GM19043 (cell line): ENCODE measurements around the gene JPT1.
"Not testable (repeated sequence)": the region's sequence is repeated elsewhere in the genome, so short reads cannot be mapped to it uniquely, and the experiment has no call there.

ENCODE experiments used
- ATAC-seq: cut with Tn5 transposase; IDR thresholded peaks from one replicate; pipeline ENCODE4 v1.9.1; 2021; ENCODE audit warnings: low read depth; ENCODE audit not compliant: unreplicated experiment

The JPT1 gene

GRCh38 chr17:75158480-75158879 lies 4.2 kb upstream of the JPT1 start:
- not testable (repeated sequence) for ATAC-seq

GRCh38 chr17:75155191-75155601 lies 884 bp upstream of the JPT1 start:
- no peak for ATAC-seq

- no peak for ATAC-seq
These were observed 525 bp downstream of the JPT1 start for GRCh38 chr17:75153780-75154194.

- ATAC-seq: no peak
These were observed 1.2 kb downstream of the JPT1 start for GRCh38 chr17:75152922-75153779.

GRCh38 chr17:75152523-75152921 lies 1.8 kb downstream of the JPT1 start:
- no peak for ATAC-seq

- ATAC-seq: no peak
These were observed 2.4 kb downstream of the JPT1 start for GRCh38 chr17:75151930-75152329.

- ATAC-seq: no peak
These were observed 6.3 kb downstream of the JPT1 start for GRCh38 chr17:75147878-75148546.

- no peak for ATAC-seq
These were observed 7.7 kb downstream of the JPT1 start for GRCh38 chr17:75146592-75146991.

- ATAC-seq: no peak
These were observed 9.3 kb downstream of the JPT1 start for GRCh38 chr17:75144816-75145512.

- ATAC-seq: no peak
These were observed 11.9 kb downstream of the JPT1 start for GRCh38 chr17:75142236-75142971.

GRCh38 chr17:75138519-75138918 lies 15.8 kb downstream of the JPT1 start:
- ATAC-seq: no peak

- not testable (repeated sequence) for ATAC-seq
These were observed 16.6 kb downstream of the JPT1 start for GRCh38 chr17:75137762-75138161.

- no peak for ATAC-seq
These were observed 18.4 kb downstream of the JPT1 start for GRCh38 chr17:75135946-75136345.

- ATAC-seq: no peak
These were observed 18.9 kb downstream of the JPT1 start for GRCh38 chr17:75135452-75135851.

GRCh38 chr17:75133607-75134347 lies 20.5 kb downstream of the JPT1 start:
- not testable (repeated sequence) for ATAC-seq

- ATAC-seq: no peak
These were observed 21.3 kb downstream of the JPT1 start for GRCh38 chr17:75133001-75133400.

GRCh38 chr17:75132018-75133000 lies 22.0 kb downstream of the JPT1 start:
- not testable (repeated sequence) for ATAC-seq

GRCh38 chr17:75131278-75132017 lies 22.9 kb downstream of the JPT1 start, which contains the start of gene NT5C:
Gene NT5C (minus strand): TSS chr17:75131742. CDS start chr17:75131707, 35 bp downstream.
- ATAC-seq: peak; percentile 90
